DND-41 (cell line): ENCODE results near the gene SLK.
A peak's percentile ranks its signal among the peaks of the same experiment; 100 is the strongest.

Source experiments
- ATAC-seq: fragments of 200-7000 bp; cut with Tn5 transposase; 3 replicates; pipeline ENCODE4 v1.9.1; 2021; ENCODE audit warnings: low read depth; ENCODE audit not compliant: insufficient read depth
- DNase-seq: peaks from one replicate; pipeline ENCODE4 v3.0.0-alpha.2; 2020
- H2AFZ ChIP-seq: 2 replicates; pipeline ENCODE4 v1.6.0; 2012; ENCODE audit warnings: low read depth, low read length
- H3K27ac ChIP-seq: 2 replicates; pipeline ENCODE4 v1.5.1; 2012; ENCODE audit warnings: low read length, inconsistent platforms
- H3K27me3 ChIP-seq: fragments of 200-600 bp; sonication (generic); 2 replicates; pipeline ENCODE4 v1.6.0; 2012; ENCODE audit warnings: low read length, mild to moderate bottlenecking, inconsistent platforms; ENCODE audit not compliant: insufficient read depth, poor library complexity
- H3K36me3 ChIP-seq: 2 replicates; pipeline ENCODE4 v1.5.1; 2012; ENCODE audit warnings: low read length, inconsistent platforms; ENCODE audit not compliant: insufficient read depth
- H3K4me1 ChIP-seq: 2 replicates; pipeline ENCODE4 v1.5.1; 2012; ENCODE audit warnings: mild to moderate bottlenecking, low read length; ENCODE audit not compliant: insufficient read depth
- H3K4me2 ChIP-seq: 2 replicates; pipeline ENCODE4 v1.6.0; 2012; ENCODE audit warnings: mild to moderate bottlenecking, moderate library complexity, low read length, inconsistent platforms; ENCODE audit not compliant: insufficient read depth
- H3K4me3 ChIP-seq, 2 experiments: fragments of 200-600 bp in 1 of 2; shearing (Covaris generic) in 1 of 2; 2 replicates each; pipeline ENCODE4 v1.5.1; 2012 to 2016; ENCODE audit warnings: inconsistent platforms in 2 of 2, low read length in 2 of 2, mild to moderate bottlenecking in 2 of 2, low read depth in 1 of 2, moderate library complexity in 1 of 2
- H3K79me2 ChIP-seq: 2 replicates; pipeline ENCODE4 v1.6.0; 2012; ENCODE audit warnings: low read length, inconsistent platforms; ENCODE audit not compliant: insufficient read depth
- H3K9ac ChIP-seq: 2 replicates; pipeline ENCODE4 v1.6.0; 2012; ENCODE audit warnings: low read depth, mild to moderate bottlenecking, inconsistent platforms, low read length, moderate library complexity
- H3K9me3 ChIP-seq: 2 replicates; pipeline ENCODE4 v1.5.1; 2012; ENCODE audit warnings: low read length, moderate library complexity, mild to moderate bottlenecking, inconsistent platforms; ENCODE audit not compliant: insufficient read depth, severe bottlenecking
- H4K20me1 ChIP-seq: 2 replicates; pipeline ENCODE4 v1.6.0; 2012; ENCODE audit warnings: low read length; ENCODE audit not compliant: insufficient read depth
- EZH2 ChIP-seq: IDR thresholded peaks from 3 replicates; pipeline ENCODE4 v1.6.1; 2012; ENCODE audit warnings: borderline replicate concordance, low read depth, mild to moderate bottlenecking, moderate library complexity, low read length, inconsistent platforms; ENCODE audit not compliant: severe bottlenecking
- TF ChIP-seq, protein P1 (sequence below): IDR thresholded peaks from 2 replicates; pipeline ENCODE4 v1.5.1; 2012; ENCODE audit warnings: borderline replicate concordance, low read length, moderate library complexity, mild to moderate bottlenecking; ENCODE audit not compliant: poor library complexity, severe bottlenecking; ENCODE audit errors: extremely low read depth

SLK gene

DNA sequence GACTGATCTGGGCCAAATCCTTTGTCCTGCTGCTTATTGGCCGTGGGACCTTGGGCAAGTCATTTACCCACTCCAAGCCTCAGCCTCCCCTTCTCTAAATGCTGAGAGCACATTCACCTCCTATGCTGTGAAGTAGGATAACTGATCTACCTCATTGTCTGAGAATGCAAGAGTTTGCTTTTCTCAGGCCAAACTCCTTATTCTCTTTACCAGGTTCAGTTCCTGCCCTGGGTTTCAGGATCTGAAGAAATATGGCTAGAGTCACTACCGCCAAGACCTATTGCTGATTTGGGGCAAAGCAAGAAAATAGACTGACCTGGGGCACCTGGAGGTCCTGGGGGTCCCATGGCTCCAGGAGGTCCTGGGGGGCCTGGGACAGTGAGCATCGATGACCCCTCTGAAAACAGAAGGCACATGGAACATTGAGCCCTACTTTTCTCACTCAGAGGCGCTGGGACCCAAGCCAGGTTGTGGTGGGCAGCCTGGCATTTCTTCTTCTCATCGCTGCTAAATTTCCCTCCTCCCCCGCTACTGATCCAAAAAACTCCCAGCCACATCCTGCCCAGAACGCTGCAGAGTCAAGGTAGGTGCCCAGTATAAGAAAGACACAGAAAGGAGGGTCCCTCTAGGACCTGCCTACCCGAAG, 76.4 kb downstream of the SLK start:
- DNase-seq (no peak), ATAC-seq (peak; percentile 47; the same call in 1 of the 3 replicates)
- Histone ChIP-seq H3K27ac (no peak overlapping the region), H3K79me2 (no peaks in the 10 kb centered on the region), H3K9ac (no peak overlapping the region), H3K4me1 (no peaks in the 10 kb centered on the region), H2AFZ (no peak overlapping the region), H3K9me3 (no peaks in the 10 kb centered on the region), H3K4me3 (no peak overlapping the region), H3K4me2 (no peak overlapping the region), H3K36me3 (no peaks in the 10 kb centered on the region), H3K27me3 (peaks cover 21% of the 10 kb centered on the region), H4K20me1 (no peaks in the 10 kb centered on the region; the same call in 1 of the 2 replicates)
- TF ChIP-seq, protein P1, sequence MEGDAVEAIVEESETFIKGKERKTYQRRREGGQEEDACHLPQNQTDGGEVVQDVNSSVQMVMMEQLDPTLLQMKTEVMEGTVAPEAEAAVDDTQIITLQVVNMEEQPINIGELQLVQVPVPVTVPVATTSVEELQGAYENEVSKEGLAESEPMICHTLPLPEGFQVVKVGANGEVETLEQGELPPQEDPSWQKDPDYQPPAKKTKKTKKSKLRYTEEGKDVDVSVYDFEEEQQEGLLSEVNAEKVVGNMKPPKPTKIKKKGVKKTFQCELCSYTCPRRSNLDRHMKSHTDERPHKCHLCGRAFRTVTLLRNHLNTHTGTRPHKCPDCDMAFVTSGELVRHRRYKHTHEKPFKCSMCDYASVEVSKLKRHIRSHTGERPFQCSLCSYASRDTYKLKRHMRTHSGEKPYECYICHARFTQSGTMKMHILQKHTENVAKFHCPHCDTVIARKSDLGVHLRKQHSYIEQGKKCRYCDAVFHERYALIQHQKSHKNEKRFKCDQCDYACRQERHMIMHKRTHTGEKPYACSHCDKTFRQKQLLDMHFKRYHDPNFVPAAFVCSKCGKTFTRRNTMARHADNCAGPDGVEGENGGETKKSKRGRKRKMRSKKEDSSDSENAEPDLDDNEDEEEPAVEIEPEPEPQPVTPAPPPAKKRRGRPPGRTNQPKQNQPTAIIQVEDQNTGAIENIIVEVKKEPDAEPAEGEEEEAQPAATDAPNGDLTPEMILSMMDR, result no peak
- TF ChIP-seq EZH2, result no peak

DNA sequence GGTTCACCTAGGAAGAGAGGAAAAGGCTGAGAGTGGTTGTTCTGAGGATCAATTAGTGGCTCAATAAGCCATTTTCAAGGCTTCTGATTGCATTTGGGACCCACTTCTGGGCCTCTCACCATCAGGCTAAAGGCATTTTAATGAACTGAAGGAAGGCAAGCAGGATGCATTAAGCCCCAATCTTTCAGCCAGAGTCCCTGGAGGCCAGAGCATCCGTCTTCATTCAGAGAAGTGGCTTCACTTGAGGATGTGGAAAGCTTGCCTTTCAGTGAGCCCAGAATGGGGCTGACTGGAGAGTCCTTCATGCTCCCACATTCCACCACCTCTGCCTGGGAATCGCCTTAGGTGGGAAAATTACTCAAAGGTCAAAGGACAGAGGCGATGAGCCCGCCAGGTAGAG, 76.9 kb downstream of the SLK start:
- TF ChIP-seq, protein P1, result no peak
- no peak for TF ChIP-seq EZH2

DNA sequence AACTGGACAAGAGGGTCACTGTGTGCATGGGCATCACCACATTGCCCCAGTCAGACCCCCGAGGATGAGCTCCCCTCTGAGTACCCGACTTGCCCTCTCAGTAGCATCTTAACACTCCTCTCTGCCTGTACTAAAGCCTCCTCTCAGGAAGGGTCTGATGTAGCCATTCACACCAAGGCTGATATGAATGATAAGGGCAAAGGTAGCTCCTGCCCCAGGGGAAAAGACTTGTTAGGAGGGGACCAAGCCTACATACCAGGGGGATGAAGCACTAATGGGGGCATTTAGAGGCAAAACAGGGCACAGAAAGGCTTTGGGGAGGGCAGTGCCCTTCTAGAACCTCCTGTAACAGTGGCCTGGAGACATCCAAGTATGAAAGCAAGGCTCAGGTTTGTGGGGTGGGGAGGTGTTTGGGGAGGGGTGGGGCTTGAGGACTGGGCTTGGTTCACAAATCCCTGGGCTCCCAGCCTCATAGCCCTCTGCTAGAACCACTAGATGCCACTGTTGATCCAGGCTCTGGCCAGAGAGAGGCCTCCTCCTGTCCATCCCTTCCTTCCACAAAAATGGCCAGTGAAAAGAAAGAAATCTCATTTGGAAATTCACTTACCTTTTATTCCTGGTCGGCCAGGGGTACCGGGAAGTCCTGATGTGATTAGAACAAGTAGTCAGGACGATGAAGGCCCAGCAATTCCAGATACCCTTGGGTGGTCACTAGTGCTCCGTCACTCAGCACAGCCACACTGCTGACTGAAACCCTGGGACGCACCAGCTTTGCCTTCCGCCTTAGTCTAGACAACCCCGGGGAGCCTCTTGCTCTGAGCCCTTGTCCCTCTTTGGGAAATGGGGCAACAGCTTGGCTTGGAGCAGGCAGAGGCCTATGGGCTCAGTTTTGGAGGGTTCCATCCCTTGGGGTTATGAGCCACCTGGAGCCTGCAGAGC, 78.5 kb downstream of the SLK start:
- no peak for DNase-seq
- H3K4me3 ChIP-seq, result no peak overlapping the region
- no peak for ATAC-seq
- peaks cover 21% of the 10 kb centered on the region for H3K27me3 ChIP-seq
- no peaks in the 10 kb centered on the region for H3K79me2 ChIP-seq
- H3K27ac ChIP-seq, result no peak overlapping the region
- no peak overlapping the region for H3K4me2 ChIP-seq
- no peaks in the 10 kb centered on the region for H3K36me3 ChIP-seq
- no peaks in the 10 kb centered on the region for H3K9me3 ChIP-seq
- no peak overlapping the region for H2AFZ ChIP-seq
- TF ChIP-seq, protein P1, result peak; percentile 29
- no peak for TF ChIP-seq EZH2
- H3K4me1 ChIP-seq, result no peaks in the 10 kb centered on the region
- no peak overlapping the region for H3K9ac ChIP-seq
- H4K20me1 ChIP-seq, result no peaks in the 10 kb centered on the region

More for the DNA sequence above, 76.9 kb downstream of the SLK start:
- Histone ChIP-seq H2AFZ (no peak overlapping the region), H4K20me1 (no peaks in the 10 kb centered on the region; the same call in 1 of the 2 replicates), H3K4me2 (no peak overlapping the region), H3K9me3 (no peaks in the 10 kb centered on the region), H3K9ac (no peak overlapping the region), H3K79me2 (no peaks in the 10 kb centered on the region), H3K27ac (no peak overlapping the region), H3K4me1 (no peaks in the 10 kb centered on the region), H3K4me3 (no peak overlapping the region), H3K36me3 (no peaks in the 10 kb centered on the region), H3K27me3 (peaks cover 21% of the 10 kb centered on the region)
- no peak for ATAC-seq
- DNase-seq, result no peak
